ENCODE measurements around the gene ACP7. TPM values are rescaled to one million over a fixed set of nuclear protein-coding genes. Genes with fewer than 3 reads are reported as not detected.

Gene ACP7
- total RNA-seq, 1 experiment from 2014 or later = 5.4 TPM

DNA sequence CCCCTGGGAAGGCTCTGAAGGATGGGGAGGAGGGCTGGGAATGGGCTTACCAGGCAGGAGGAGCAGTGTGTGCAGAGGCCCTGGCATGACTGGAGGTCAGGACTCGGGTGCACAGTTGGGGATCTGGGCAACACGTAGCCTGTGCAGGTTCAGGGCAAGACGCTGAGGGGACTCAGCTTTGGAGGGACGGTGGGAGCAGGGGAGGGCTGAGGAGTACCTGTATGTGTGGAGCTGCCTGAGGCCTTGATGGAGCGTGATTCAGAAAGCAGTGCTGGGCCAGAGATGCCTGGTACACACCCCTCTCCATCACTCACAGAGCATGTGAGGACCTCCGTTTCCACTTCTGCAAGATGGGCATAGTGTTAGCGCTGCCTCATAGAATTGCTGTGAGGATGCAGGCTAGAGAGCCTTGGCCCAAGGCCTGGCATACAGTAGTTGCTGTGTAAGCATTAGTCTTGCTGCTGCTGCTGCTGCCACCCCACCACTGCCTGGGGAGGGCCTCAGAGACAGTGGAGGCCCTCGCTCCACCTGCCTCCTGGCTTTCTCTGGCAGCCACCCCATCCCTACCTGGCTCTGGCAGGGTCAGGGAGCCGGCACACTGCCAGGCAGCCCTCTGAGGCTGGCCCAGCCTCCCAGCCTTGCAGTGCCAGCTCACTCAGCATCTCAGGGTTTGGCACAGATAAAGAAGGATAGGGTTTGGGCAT is 43.8 kb downstream of the ACP7 start:
- no peak for DNase-seq
- intact Hi-C loops (cut with micrococcal nuclease; ENCODE audit: unreplicated experiment) = no loop called here
- peaks cover 48% of the 10 kb centered on the region for H4K20me1 ChIP-seq (ENCODE audit: insufficient read depth)
- ChIA-PET POLR2A (ENCODE audit: unreplicated experiment) (interaction anchor here (0.6 kb wide), 1 partner anchor 26 kb away, joined by 10 read pairs; no protein-coding TSS in a partner anchor), CTCF (no interaction called here)
- 0 out of 2 replicates have a peak overlapping the region, but pooled peaks have one; percentile 83 for H3K4me2 ChIP-seq
- no peak overlapping the region for H3K4me3 ChIP-seq
- no peaks in the 10 kb centered on the region for H3K27me3 ChIP-seq (ENCODE audit: insufficient read depth, low read depth)
- no peaks in the 10 kb centered on the region for H3K9me2 ChIP-seq (ENCODE audit: insufficient read depth)
- H3K79me2 ChIP-seq (ENCODE audit: low read depth) = peaks cover 68% of the 10 kb centered on the region
- no peak overlapping the region for H3K27ac ChIP-seq
- H3K36me3 ChIP-seq (ENCODE audit: low read depth) = no peaks in the 10 kb centered on the region
- no peaks in the 10 kb centered on the region for H3K9me3 ChIP-seq (ENCODE audit: insufficient read depth, low read depth)
- no TSS peak for BruUV-seq (replicated peaks)
- TF ChIP-seq EZH2 (IDR thresholded peaks at IDR 0.05; ENCODE audit: low read depth) = no peak
- peaks cover 9% of the 10 kb centered on the region for H3K4me1 ChIP-seq (replicated peaks; ENCODE audit: insufficient read depth)
- no peak overlapping the region for H2AFZ ChIP-seq
- H3F3A ChIP-seq (ENCODE audit: insufficient read depth, low read depth) = 0 out of 2 replicates have a peak, but pooled peaks cover 6% of the 10 kb centered on the region

DNA sequence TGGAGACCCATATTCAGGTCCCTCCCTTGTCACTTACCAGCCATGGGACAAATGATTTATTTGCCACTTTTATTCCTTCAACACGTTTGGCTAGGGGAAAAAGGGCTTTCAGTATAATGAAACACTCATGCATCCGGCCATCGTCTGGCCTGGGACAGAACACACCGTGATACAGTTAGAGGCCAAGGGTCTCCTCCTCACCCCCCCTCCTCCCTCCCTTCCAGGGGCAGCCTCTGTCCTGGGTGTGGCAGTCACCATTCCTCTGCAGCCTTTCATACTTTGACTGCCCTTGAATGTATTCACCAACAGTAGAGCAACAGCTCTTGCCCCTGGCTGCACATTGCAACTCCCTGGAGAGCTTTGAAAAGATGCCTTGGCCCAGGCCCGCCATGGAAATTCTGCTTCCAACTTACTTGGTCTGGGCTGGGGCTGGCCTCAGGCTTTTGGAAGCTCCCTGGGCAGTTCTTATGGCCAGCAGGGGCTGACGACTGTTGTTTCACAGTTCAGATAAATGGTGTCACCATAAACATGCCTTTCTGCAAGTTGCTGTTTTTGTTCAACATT is 44.4 kb downstream of the ACP7 start:
- Histone ChIP-seq H3K9me3 (ENCODE audit: insufficient read depth, low read depth) (no peaks in the 10 kb centered on the region), H3K9me2 (ENCODE audit: insufficient read depth) (no peaks in the 10 kb centered on the region), H4K20me1 (ENCODE audit: insufficient read depth) (peaks cover 53% of the 10 kb centered on the region), H3F3A (ENCODE audit: insufficient read depth, low read depth) (no peaks in the 10 kb centered on the region), H3K4me2 (no peak overlapping the region), H3K36me3 (ENCODE audit: low read depth) (no peaks in the 10 kb centered on the region), H2AFZ (no peak overlapping the region), H3K4me3 (no peak overlapping the region), H3K27me3 (ENCODE audit: insufficient read depth, low read depth) (no peaks in the 10 kb centered on the region), H3K27ac (no peak overlapping the region), H3K79me2 (ENCODE audit: low read depth) (peaks cover 74% of the 10 kb centered on the region), H3K4me1 (replicated peaks; ENCODE audit: insufficient read depth) (peaks cover 9% of the 10 kb centered on the region)
- intact Hi-C loops (cut with micrococcal nuclease; ENCODE audit: unreplicated experiment) = no loop called here
- ChIA-PET POLR2A (ENCODE audit: unreplicated experiment) (interaction anchor here (0.5 to 0.6 kb wide), 2 partner anchors 26 to 444 kb away, joined by 4 to 10 read pairs; no protein-coding TSS in a partner anchor), CTCF (no interaction called here)
- BruUV-seq (replicated peaks) = no TSS peak
- no peak for DNase-seq
- no peak for TF ChIP-seq EZH2 (IDR thresholded peaks at IDR 0.05; ENCODE audit: low read depth)
- TF ChIP-seq, protein P1, sequence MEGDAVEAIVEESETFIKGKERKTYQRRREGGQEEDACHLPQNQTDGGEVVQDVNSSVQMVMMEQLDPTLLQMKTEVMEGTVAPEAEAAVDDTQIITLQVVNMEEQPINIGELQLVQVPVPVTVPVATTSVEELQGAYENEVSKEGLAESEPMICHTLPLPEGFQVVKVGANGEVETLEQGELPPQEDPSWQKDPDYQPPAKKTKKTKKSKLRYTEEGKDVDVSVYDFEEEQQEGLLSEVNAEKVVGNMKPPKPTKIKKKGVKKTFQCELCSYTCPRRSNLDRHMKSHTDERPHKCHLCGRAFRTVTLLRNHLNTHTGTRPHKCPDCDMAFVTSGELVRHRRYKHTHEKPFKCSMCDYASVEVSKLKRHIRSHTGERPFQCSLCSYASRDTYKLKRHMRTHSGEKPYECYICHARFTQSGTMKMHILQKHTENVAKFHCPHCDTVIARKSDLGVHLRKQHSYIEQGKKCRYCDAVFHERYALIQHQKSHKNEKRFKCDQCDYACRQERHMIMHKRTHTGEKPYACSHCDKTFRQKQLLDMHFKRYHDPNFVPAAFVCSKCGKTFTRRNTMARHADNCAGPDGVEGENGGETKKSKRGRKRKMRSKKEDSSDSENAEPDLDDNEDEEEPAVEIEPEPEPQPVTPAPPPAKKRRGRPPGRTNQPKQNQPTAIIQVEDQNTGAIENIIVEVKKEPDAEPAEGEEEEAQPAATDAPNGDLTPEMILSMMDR (conservative IDR thresholded peaks at IDR 0.05) = no peak

DNA sequence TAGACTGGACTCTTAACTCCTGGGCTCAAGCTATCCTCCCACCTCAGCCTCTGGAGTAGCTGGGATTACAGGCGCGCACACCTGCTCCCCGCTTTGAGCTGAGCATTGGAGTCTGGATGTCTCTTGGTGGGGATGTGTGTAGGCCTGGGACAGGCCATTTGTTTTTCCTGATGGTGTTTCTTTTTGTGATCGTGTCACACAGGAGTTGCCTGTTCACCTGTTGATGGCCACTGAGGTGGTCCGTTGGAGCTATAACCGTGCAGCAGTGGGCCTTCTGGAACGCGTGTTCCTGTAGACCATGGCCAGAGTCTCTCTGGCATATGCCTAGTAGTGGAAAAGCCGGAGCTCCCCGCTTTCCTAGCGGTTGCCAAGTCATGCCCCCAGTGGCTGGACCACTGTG is 44.9 kb downstream of the ACP7 start:
- Histone ChIP-seq H3K4me1 (replicated peaks; ENCODE audit: insufficient read depth) (peaks cover 9% of the 10 kb centered on the region), H3K9me3 (ENCODE audit: insufficient read depth, low read depth) (no peaks in the 10 kb centered on the region), H3K36me3 (ENCODE audit: low read depth) (no peaks in the 10 kb centered on the region), H3K27ac (no peak overlapping the region), H3K9me2 (ENCODE audit: insufficient read depth) (no peaks in the 10 kb centered on the region), H3K4me2 (no peak overlapping the region), H3K79me2 (ENCODE audit: low read depth) (peaks cover 80% of the 10 kb centered on the region), H4K20me1 (ENCODE audit: insufficient read depth) (peaks cover 56% of the 10 kb centered on the region), H3K4me3 (no peak overlapping the region), H3F3A (ENCODE audit: insufficient read depth, low read depth) (no peaks in the 10 kb centered on the region), H3K27me3 (ENCODE audit: insufficient read depth, low read depth) (no peaks in the 10 kb centered on the region), H2AFZ (no peak overlapping the region)
- intact Hi-C loops (cut with micrococcal nuclease; ENCODE audit: unreplicated experiment) = no loop called here
- CTCF ChIA-PET = no interaction called here
- no TSS peak for BruUV-seq (replicated peaks)
- no peak for DNase-seq
- POLR2A ChIA-PET (ENCODE audit: unreplicated experiment) = interaction anchor here (0.5 kb wide), 1 partner anchor 444 kb away, joined by 4 read pairs; no protein-coding TSS in a partner anchor
- no peak for TF ChIP-seq EZH2 (IDR thresholded peaks at IDR 0.05; ENCODE audit: low read depth)
- TF ChIP-seq, protein P1 (conservative IDR thresholded peaks at IDR 0.05) = no peak

Data from PC-9 (cell line).